SW 1271 (cell line): Measurements from ENCODE around the gene EML6.

Source experiments
- DNase-seq, 2 experiments: peaks; one replicate each; lab custom pipeline; 2025; lab: John Stamatoyannopoulos, UW

EML6 gene

GRCh38 chr2:54879598-54880332 is 156.3 kb downstream of the EML6 start:
- DNase-seq = no peak

DNA sequence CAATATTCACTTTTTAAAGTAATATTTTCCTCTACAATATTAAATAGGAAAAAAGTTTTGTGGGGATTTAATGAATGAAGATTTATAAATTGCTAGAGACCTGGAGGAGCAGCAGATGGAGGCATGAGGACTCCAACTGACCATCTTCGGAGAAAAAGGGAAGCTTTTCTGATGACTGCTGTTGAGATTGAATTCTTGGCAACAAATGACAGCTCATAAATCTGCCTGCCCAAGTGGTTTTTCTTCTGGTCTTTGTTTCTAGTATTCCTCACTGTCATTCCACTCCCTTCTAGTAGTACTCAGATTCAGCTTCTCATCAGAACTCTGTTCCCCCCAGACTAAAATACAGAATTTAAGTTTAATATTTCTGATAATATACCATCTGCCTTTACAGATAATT is 157.0 kb downstream of the EML6 start:
- no peak for DNase-seq

GRCh38 chr2:54881759-54882158 is 158.3 kb downstream of the EML6 start:
- DNase-seq = no peak

DNA sequence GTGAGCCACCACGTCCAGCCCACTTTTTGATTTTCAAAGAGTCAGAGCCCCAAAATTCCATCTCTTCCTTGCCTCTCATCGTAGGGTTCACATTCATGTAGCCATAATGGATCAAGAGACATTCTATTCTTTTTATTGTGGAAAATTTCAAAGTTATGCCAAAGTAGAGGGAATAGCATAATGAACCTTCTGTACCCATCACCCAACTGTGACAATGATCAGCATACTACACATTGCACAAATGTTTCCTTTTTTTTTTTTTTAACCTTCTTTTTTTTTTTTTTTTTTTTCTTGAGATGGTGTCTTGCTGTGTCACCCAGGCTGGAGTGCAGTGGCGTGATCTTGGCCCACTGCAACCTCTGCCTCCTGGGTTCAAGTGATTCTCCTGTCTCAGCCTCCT is 162.4 kb downstream of the EML6 start:
- no peak for DNase-seq

DNA sequence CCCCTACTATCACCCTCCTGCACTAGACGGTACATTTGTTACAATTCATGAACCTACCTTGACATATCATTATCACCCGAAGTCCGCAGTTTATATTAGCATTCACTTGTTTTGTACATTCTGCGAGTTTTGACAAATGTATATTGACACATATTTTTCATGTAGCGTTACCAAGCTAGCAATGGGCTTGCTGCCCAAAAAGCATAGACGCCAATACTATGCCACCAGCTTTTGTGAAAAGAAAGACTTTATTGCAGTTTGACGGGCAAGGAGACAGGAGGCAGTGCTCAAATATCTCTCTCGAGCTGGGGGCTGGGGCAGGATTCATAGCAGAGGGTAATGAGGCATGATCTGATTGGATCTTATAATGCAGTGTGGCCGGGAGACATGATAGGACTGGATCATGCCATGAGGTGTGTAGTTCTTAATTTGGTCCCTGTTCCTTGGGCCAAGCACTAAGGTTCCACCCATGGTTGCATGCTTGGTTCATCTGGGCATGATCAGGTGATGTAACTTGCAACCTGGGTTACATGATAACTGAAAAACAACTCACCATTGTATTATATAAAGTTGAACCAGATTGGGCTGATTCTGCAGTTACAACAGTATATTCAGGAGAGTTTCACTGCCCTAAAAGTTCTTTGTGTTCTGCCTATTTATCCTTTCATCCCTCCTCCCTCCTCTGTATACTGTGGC is 164.5 kb downstream of the EML6 start:
- no peak for DNase-seq

GRCh38 chr2:54889053-54889452 is 165.6 kb downstream of the EML6 start:
- no peak for DNase-seq

DNA sequence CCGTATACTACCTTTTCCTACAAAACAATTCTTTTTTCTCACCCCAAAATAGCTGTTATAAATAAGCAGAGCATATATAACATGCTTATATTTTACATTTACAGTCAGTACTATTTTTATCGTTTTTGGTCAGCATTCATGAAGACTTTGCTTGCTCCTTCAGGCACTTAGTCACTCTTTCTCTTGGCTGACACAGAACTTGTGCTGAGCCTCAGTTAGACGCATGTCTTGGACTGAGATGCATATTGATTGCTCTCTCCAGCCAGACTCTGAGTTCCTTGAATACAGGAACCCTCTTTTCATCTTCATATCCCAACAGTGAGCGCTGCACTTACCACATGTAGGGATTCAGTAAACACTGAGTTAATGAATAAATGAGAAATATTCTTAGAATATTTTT is 168.4 kb downstream of the EML6 start:
- no peak for DNase-seq

GRCh38 chr2:54894467-54894866 is 171.0 kb downstream of the EML6 start:
- DNase-seq = no peak

- DNase-seq = no peak
Measured at GRCh38 chr2:54895730-54896129, 172.3 kb downstream of the EML6 start.

- no peak for DNase-seq
Measured at GRCh38 chr2:54897420-54898310, 174.2 kb downstream of the EML6 start.

DNA sequence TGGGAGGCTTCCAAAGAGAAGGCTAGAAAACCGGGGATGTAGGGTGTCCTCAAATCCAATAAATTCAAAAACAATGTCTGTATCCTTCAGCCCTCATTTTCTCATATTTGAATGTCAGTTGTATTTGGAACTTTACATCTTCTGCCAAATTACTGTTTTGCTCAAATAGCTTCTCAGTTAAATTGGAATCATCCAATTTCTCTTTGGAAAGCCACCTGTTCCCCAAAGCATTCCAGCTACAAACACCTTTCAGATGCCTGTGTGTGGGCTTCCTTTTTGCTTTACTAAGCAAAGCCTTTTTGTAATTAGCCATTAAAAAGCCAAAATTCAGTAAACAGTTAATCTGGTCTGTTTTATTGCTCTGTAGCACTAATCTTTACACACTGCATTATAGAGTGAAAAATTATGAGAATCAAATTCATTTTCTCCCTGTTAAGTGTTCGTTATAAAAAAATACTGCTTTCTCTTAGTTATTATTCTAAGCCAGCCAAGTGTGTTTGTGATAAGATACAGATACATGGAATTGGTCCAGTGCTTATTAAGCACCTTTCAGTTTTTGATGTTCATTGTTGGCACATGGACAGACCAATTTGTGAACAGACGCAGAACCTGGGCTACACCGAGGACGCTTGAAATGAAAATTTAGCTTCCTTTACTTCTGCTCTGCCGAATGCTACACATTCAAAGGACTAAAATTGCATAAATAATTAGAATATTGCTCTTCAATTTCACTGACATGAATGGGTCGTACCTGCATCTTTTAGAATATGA is 175.2 kb downstream of the EML6 start:
- no peak for DNase-seq

DNA sequence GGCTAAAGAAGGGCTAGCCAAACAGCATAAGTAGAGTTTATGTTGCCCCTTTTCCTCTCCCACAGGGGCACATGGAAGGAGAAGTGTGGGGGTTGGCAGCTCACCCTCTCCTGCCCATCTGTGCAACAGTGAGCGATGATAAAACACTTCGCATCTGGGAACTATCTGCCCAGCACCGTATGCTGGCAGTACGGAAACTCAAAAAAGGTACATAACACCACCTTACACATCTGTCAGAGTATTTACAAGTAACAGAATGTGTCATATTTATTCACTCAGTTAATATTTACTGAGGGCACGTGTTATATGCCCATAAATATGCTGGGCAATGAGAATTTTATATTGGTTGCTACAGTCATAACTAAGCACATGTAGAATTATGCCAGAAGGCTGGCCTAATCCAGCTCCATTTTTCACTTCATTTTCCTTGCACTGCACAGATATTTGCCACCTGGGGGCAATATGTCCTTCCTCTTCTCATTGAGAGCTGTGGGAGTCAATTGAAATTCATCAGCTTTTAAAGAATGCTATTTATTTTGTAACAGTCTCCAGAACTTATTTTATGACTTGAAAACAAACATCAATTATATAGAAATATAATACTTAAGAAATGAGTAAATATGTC is 176.2 kb downstream of the EML6 start:
- DNase-seq = peak in 1 of 2 experiments; percentile 43

GRCh38 chr2:54901224-54901986 is 177.9 kb downstream of the EML6 start:
- no peak for DNase-seq

DNA sequence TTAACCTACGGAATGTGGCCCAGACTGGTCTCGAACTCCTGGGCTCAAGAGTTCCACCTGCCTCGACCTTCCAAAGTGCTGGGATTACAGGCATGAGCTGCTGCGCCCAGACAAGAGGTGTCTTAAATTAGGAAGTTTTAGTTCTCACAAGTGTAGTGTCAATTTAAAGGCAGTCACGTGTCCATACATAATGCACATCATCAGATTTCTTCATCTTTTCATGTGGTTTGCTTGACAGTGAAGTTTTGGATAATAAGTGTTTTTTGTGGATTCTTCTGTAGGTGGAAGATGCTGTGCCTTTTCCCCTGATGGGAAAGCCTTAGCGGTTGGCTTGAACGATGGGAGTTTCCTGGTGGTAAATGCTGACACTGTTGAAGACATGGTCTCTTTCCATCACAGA is 179.3 kb downstream of the EML6 start:
- no peak for DNase-seq

DNA sequence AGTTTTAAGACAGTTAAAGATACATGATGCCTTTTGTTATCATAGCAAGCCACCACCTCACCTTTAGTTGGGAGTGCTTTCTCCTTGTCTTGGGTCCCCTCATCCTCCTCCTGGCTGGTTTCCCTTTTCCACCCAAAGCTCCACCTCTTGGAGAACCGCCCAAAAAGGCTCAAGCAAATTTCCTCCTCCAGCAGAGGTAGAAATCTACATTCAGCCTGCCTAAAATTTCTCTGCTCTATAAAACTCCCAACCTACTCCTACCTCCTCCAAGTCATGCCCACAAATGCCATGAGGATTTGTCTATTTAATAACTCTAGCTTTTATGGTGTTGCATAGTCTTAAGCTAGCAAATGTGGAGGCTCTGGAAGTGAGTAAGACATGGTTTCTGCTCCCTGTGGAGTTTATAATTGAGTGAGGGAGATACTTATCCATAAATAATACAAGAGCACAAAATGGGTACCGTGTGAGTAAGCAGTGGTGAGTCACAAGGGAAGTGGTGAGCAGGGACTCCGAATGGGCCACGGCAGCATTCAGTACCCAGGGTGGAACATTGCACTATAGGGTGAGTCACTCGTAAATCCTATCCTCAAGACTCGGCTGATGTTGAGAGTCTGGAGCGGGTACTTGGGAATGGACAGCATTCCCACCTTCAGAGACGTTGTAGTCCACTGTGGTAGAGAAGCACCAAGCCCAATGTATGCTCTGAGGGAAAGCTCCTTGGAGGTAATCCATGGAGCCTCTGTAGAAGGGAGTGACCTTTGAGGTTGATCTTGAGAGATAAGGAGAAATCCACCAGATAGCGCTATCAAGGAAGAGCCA is 180.5 kb downstream of the EML6 start:
- DNase-seq = peak; percentile 94 to 97

- no peak for DNase-seq
Measured at GRCh38 chr2:54904836-54905235, 181.4 kb downstream of the EML6 start.

DNA sequence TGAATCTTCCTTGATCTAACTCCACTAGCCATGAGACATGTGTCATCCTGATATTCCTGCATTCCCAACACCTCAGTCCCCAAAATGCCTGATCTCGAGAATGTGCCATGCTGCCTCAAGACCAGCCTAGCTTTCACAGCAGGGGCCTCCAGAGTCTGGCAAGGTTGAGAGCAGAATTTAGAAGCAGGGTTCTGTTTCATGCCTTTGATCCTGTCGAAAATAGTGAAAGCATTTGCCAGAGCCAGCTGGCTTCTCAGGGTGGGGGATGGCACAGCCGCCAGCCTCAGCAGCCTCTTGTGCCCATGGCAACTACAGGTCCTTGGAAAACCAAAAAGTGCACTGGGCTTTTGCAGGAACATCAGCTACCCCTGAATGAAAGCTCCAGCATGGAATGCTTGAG is 183.3 kb downstream of the EML6 start:
- no peak for DNase-seq

DNA sequence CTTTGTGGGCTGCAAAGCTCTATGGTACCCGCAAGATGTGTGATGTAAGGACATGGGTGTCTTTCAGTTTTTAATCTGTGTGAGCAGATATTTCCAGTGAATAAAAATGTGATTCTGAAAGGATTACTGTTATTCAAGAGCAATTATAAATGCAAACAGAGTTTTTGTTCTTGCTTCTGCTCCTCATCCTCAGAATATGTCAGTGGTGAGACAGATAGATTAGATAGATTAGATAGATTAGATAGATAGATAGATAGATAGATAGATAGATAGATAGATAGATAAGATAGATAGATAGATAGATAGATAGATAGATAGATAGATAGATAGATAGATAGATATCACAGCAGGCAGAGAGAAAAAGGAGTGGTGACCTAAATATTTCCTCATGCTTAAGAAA is 184.2 kb downstream of the EML6 start:
- DNase-seq = no peak

DNA sequence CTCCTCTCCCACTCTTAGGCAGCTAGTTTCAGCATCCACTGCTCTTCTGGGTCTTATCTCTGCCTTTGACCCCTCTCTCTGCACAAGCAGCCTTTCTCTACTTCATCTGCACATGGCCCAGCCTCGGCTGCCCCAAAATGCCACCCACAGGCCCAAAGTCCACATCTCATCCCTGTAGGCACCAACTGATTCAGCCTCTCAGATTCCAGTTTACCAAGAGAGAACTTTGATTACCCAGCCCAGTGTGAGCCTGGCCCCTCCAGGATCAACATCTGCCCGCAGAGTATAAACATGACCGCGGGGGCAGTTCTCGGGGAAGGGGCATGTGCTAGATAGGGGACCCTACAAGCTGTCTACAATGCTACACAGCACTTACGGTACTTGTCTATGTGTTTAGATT is 185.1 kb downstream of the EML6 start:
- DNase-seq = no peak

DNA sequence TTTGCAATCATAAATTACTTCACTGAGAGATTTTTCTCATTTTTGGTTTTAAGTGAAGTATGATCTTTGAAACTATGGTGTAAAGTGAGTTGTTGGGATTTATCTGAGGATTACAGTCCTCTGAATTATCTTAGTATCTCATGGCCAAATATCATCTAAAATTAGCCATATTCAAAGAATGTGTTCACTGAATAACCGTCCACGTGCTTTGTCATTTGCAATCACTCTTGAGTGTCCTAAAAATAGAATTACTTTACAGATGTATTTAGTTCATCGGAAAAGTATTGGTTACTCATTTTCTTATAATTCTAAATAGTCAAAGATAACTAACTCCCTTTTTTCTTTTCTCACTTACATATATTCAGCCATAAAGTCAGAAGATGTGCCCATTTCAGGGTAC is 185.5 kb downstream of the EML6 start:
- DNase-seq = no peak
